HG02610 (cell line): ENCODE results near the gene KLHL26.
"Not testable (repeated sequence)": the region's sequence is repeated elsewhere in the genome, so short reads cannot be mapped to it uniquely, and the experiment has no call there.

Experiments used
- ATAC-seq: cut with Tn5 transposase; IDR thresholded peaks from one replicate; pipeline ENCODE4 v1.9.1; 2021; ENCODE audit warnings: mild to moderate bottlenecking, moderate library complexity; ENCODE audit not compliant: unreplicated experiment

KLHL26 gene

GRCh38 chr19:18680148-18680547, 43.3 kb downstream of the KLHL26 start:
- ATAC-seq, result not testable (repeated sequence)

- no peak for ATAC-seq
These were observed 45.9 kb downstream of the KLHL26 start for GRCh38 chr19:18682807-18683108.

- ATAC-seq, result peak; percentile 71
These were observed 46.5 kb downstream of the KLHL26 start, which contains the start of gene CRTC1 for GRCh38 chr19:18683109-18683957. TSS of gene CRTC1 (plus strand) at chr19:18683680. CDS start at chr19:18683703, 23 bp downstream.

- no peak for ATAC-seq
These were observed 47.3 kb downstream of the KLHL26 start for GRCh38 chr19:18683958-18684641.

GRCh38 chr19:18684642-18684993, 47.8 kb downstream of the KLHL26 start:
- no peak for ATAC-seq

- ATAC-seq, result no peak
These were observed 48.9 kb downstream of the KLHL26 start for GRCh38 chr19:18685597-18686190.

GRCh38 chr19:18687740-18688465, 51.1 kb downstream of the KLHL26 start:
- ATAC-seq, result no peak

GRCh38 chr19:18696023-18696422, 59.2 kb downstream of the KLHL26 start:
- no peak for ATAC-seq

- ATAC-seq, result no peak
These were observed 60.9 kb downstream of the KLHL26 start for GRCh38 chr19:18697680-18698079.

- no peak for ATAC-seq
These were observed 61.7 kb downstream of the KLHL26 start for GRCh38 chr19:18698321-18699167.

- no peak for ATAC-seq
These were observed 62.7 kb downstream of the KLHL26 start for GRCh38 chr19:18699403-18700054.

GRCh38 chr19:18700501-18701249, 63.8 kb downstream of the KLHL26 start:
- ATAC-seq, result peak; percentile 69

GRCh38 chr19:18701250-18701608, 64.4 kb downstream of the KLHL26 start:
- ATAC-seq, result peak; percentile 13

GRCh38 chr19:18704054-18704453, 67.2 kb downstream of the KLHL26 start:
- ATAC-seq, result no peak

- ATAC-seq, result no peak
These were observed 68.1 kb downstream of the KLHL26 start for GRCh38 chr19:18704971-18705370.

GRCh38 chr19:18708452-18709231, 71.8 kb downstream of the KLHL26 start:
- no peak for ATAC-seq

GRCh38 chr19:18709546-18709945, 72.7 kb downstream of the KLHL26 start:
- no peak for ATAC-seq

GRCh38 chr19:18710186-18710585, 73.4 kb downstream of the KLHL26 start:
- no peak for ATAC-seq
